Stimulated activated CD4-positive, alpha-beta T cell treated with anti-CD3 and anti-CD28 coated beads, Interleukin-2, amount 100 ng/mL, for 4 hours (primary cell): ENCODE measurements around the gene FAM149B1.

ENCODE experiments used
- DNase-seq: peaks from one replicate; pipeline ENCODE4 v3.0.0-alpha.2; 2020; ENCODE audit warnings: low read depth

FAM149B1 gene

GRCh38 chr10:73174148-73174925 lies 6.4 kb downstream of the FAM149B1 start:
- no peak for DNase-seq

- no peak for DNase-seq
Observed at GRCh38 chr10:73182568-73182967, 14.6 kb downstream of the FAM149B1 start.

DNA sequence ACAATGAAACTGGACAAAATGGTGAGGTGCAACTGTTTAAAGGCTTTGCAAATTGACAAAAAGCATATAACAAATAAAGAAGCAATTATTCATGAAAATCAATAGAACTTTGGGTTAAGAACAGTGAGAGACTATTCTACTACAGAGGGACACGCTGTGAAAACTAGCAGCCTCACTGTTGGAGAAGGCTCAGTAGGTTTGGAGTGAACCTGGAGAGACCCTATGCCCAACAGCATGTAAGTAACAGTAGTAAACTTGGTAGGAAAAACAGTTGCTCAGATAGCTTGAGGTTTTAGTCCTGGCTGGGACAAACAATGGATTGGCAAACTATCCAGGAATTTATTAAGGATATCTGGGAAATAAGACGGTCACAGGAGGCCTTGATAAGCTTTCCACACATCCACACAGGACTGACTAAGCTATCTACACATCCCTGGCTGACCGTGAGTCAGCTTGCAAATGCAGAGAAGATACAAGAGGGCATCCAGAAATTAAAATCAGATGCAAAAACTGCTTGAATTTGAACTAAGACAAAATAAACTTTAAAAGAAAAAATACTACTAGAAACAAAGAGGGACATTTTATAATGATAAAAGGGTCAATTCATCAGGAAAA lies 15.9 kb downstream of the FAM149B1 start:
- no peak for DNase-seq

DNA sequence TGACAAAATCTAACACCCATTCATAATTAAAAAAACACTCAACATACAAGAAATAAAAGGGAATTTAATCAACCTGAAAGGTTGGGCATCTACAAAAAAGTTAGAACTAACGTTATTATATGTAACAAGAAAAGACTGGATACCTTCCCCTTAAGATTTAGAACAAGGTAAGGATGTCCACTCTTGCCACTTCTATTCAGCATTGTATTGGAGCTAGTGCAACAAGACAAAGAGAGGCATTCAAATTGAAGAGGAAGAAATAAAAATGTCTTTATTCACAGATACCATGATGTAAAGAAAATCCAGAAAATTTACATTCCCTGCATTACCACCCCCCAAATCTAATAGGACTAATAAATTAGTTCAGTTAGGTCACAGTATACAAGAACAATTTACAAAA lies 18.3 kb downstream of the FAM149B1 start:
- no peak for DNase-seq

- DNase-seq = no peak
Observed at GRCh38 chr10:73190188-73190587, 22.3 kb downstream of the FAM149B1 start.

GRCh38 chr10:73205081-73205480 lies 37.2 kb downstream of the FAM149B1 start:
- no peak for DNase-seq

DNA sequence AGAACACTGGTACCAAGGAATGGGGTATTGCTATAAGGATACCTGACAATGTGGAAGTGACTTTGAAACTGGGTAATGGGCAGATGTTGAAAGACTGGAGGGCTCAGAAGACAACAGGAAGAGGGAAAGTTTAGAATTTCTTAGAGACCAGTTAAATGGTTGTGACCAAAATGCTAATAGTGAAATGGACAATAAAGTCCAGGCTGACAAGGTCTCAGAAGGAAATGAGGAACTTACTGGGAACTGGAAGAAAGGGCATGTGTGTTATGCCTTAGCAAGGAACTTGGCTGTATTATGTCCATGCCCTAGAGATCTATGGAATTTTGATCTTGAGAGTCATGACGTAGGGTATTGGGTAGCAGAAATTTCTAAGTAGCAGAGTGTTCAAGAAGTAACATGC lies 38.0 kb downstream of the FAM149B1 start:
- no peak for DNase-seq

- no peak for DNase-seq
Observed at GRCh38 chr10:73206385-73206784, 38.5 kb downstream of the FAM149B1 start.

- no peak for DNase-seq
Observed at GRCh38 chr10:73207883-73208282, 40.0 kb downstream of the FAM149B1 start.

GRCh38 chr10:73209705-73210104 lies 41.8 kb downstream of the FAM149B1 start:
- DNase-seq = no peak

GRCh38 chr10:73210395-73211105 lies 42.6 kb downstream of the FAM149B1 start:
- no peak for DNase-seq

DNA sequence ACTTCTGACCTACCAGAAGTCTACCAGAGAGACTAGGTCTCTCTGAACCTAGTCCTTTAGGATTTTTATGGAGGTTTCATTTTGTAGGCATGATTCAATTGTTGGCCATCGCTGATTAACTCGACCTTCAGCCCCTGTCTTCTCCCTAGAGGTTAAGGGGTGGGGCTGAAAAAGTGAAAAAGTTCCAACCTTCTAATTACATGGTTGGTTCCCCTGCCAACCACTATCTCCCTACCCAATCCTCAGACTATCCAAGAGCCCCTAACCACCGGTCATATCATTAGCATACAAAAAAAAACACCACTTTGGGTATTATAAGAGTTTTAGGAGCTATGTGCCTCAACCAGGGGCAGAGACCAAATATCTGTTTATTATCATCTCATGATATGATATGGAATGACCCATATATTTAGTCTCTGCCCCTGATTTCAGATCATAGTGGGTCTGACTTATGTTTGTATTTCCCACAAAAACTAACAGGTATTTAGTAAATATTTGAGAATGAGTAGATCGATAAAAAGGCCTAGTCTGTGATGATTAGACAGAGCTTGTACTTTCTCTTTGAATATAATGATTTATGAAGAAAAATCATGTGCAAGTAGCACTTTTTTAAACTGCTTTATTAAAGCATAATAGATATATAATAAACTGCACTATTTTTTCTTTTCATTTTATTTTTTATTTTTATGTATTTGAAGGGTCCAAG lies 43.3 kb downstream of the FAM149B1 start:
- no peak for DNase-seq

DNA sequence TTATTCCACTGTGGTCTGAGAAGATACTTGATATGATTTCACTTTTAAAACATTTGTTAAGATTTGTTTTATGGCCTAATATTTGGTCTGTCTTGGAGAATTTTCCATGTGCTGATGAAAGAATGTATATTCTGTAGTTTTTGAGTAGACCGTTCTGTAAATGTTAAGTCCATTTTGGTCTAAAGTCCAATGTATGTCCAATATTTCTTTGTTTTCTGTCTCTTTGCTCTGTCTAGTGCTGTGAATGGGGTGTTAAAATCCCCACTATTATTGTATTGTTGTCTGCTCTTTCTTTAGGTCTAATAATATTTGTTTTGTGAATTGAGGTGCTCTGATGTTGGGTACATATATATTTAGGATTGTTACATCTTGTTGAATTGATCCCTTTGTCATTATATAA lies 47.8 kb downstream of the FAM149B1 start:
- DNase-seq = no peak

DNA sequence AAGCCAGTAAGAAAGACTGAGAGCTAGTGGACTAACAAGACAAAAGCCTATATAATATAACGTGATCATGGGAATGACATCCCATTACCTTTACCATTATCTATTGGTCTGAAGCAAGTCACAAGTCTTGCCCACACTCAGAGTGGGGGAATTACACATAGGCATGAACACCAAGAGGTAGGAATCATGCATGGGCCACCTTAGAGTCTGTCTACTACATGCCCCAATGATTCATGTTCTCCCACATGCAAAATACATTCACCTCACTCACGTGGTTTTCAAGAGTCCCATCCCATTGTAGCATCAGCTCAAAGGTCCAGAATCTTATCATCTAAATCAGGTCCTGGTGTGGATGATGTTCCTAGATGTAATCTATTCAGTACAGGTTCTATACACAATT lies 49.7 kb downstream of the FAM149B1 start:
- no peak for DNase-seq

DNA sequence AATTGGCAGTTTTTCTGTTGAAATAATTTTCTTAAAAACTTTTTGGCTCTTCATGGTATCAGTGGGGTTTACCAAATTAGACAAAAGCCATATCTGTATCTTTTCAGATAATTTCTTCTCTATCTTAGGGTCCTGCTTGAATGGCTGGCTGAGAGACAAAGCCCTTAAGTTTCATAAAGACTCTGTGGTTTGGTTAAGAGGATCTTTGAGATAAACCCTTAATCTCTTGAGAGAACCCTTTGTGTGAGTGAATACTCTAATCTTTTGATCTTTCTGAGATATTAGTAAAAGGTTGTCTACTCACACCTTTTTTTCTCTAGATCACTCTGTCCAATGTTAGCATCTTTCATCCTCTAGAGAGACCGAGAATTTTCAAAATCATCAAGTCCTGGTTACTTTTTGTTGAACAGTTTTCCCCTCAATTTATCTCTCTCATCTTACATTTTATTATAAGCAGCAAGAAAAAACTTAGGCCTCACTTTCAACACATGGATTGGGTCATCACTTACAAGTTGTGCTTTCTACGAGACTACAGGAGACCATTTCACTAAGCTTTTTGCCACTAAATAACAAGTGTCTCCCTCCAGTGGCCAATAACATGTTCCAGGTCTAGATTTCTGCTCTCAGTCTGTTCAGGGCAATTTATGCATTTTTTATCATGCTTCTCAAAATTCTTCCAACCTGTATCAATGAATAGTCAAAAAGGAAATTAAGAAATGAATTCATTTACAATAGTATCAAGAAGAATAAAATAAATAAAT lies 50.7 kb downstream of the FAM149B1 start:
- no peak for DNase-seq

- DNase-seq = no peak
Observed at GRCh38 chr10:73219384-73219783, 51.5 kb downstream of the FAM149B1 start.

GRCh38 chr10:73220989-73221388 lies 53.1 kb downstream of the FAM149B1 start:
- no peak for DNase-seq

DNA sequence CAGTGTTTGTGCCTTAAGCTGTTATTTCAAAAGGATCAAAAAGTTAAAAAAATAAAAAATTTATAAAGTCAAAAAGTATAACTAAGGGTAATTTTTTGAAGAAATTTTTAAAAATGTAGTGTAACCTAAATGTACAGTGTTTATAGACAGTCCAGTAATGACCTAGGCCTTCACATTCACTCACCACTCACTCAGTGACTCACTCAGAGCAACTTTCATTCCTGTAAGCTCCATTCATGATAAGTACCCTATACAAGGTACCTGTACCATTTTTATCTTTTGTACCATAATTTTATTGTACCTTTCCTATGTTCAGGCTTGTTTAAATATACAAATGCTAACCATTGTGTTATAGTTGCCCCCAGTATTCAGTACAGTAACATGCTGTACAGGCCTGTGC lies 57.6 kb downstream of the FAM149B1 start:
- DNase-seq = no peak

DNA sequence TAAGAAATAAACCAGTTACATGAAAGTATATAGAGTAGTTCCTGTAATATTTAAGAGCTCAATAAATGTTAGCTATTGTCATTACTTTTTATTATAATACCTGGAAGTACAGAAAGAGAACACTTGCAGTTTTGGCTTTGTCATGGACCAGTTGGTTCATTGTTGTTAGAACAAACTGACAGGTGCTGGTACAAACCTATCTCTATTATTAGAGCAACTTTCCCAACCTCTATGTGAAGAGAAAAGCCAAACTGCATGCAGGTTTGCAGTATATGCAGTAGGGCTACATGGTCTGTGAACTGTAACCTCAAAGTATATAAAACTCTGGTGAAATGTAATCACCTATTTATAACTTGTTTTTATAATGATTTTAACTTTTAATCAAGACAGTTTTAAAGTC lies 58.7 kb downstream of the FAM149B1 start:
- DNase-seq = no peak

DNA sequence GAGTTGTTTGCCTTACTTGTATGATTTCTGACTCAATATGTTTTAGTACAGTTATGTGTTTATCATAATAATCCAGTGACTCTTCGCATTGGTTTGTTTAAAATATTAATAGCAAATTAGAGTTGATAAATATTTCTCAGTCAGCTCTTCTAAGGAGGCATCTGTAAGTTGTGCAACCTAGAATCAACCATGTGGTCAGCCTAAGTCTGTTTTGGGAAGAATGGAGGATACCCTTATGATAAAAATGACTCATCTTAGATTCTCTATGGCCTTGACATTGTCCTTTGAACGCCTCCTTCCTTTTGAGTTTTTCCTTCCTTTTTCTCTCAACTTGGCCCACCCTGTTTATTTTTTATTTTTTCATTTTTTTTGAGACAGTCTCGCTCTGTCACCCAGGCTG lies 60.3 kb downstream of the FAM149B1 start:
- no peak for DNase-seq

GRCh38 chr10:73229567-73229966 lies 61.6 kb downstream of the FAM149B1 start:
- no peak for DNase-seq

GRCh38 chr10:73232887-73233286 lies 65.0 kb downstream of the FAM149B1 start:
- no peak for DNase-seq
